CD14-positive monocyte (primary cell): Measurements from ENCODE around the gene RCOR1. TPM values are rescaled to one million over a fixed set of nuclear protein-coding genes. Genes with fewer than 3 reads are reported as not detected.

Experiments
- DNase-seq, 3 donors: peaks; one replicate each; pipeline ENCODE4 v3.0.0-alpha.2; 2011 to 2022
- H2AFZ ChIP-seq: 2 replicates; pipeline ENCODE4 v1.6.0; 2012; ENCODE audit warnings: mild to moderate bottlenecking, low read depth, low read length, inconsistent platforms; ENCODE audit not compliant: insufficient read depth, poor library complexity, severe bottlenecking
- H3K27ac ChIP-seq, 2 donors: 1 replicate in 1 of 2; 2 replicates in 1 of 2; pipeline ENCODE4 v1.5.1; 2012 to 2013; ENCODE audit warnings: low read length in 2 of 2, control low read depth in 1 of 2, inconsistent platforms in 1 of 2, low read depth in 1 of 2, mild to moderate bottlenecking in 1 of 2
- H3K27me3 ChIP-seq, 2 donors: one replicate each; pipeline versions ENCODE4 v1.6.0 to v1.6.1; 2011 to 2013; ENCODE audit warnings: low read length in 2 of 2; ENCODE audit not compliant: control insufficient read depth in 2 of 2, insufficient read depth in 2 of 2
- H3K36me3 ChIP-seq, 2 donors: replicated peaks in 1 of 2; 1 replicate in 1 of 2; 2 replicates in 1 of 2; pipeline versions ENCODE4 v1.5.1 to v1.6.1; 2012 to 2013; ENCODE audit warnings: low read length in 2 of 2, control low read depth in 1 of 2, inconsistent platforms in 1 of 2, mild to moderate bottlenecking in 1 of 2; ENCODE audit not compliant: insufficient read depth in 2 of 2, control insufficient read depth in 1 of 2
- H3K4me1 ChIP-seq, 2 donors: 1 replicate in 1 of 2; 2 replicates in 1 of 2; pipeline versions ENCODE4 v1.5.1 to v1.6.1; 2012 to 2013; ENCODE audit warnings: low read length in 2 of 2, control low read depth in 1 of 2, inconsistent platforms in 1 of 2, mild to moderate bottlenecking in 1 of 2, moderate library complexity in 1 of 2; ENCODE audit not compliant: insufficient read depth in 2 of 2, control insufficient read depth in 1 of 2
- H3K4me2 ChIP-seq: replicated peaks from 2 replicates; pipeline ENCODE3; 2012; ENCODE audit warnings: low read length, moderate library complexity, mild to moderate bottlenecking; ENCODE audit not compliant: poor library complexity, severe bottlenecking; ENCODE audit errors: extremely low read depth
- H3K4me3 ChIP-seq, 3 experiments: fragments of 200-600 bp in 1 of 3; sonication (generic) in 1 of 3; replicated peaks in 1 of 3; 1 replicate in 2 of 3; 2 replicates in 1 of 3; pipeline ENCODE4 v1.5.1; 2011 to 2013; ENCODE audit warnings: low read length in 3 of 3, mild to moderate bottlenecking in 3 of 3, control low read depth in 2 of 3, low read depth in 2 of 3, inconsistent platforms in 1 of 3, moderate library complexity in 1 of 3
- H3K79me2 ChIP-seq: 2 replicates; pipeline ENCODE4 v1.6.0; 2012; ENCODE audit warnings: mild to moderate bottlenecking, control low read depth, inconsistent platforms, low read length, moderate library complexity; ENCODE audit not compliant: insufficient read depth
- H3K9ac ChIP-seq: 2 replicates; pipeline ENCODE4 v1.6.0; 2017; ENCODE audit warnings: low read length, mild to moderate bottlenecking; ENCODE audit not compliant: insufficient read depth, poor library complexity, severe bottlenecking
- H3K9me3 ChIP-seq, 2 donors: replicated peaks in 1 of 2; 1 replicate in 1 of 2; 2 replicates in 1 of 2; pipeline versions ENCODE4 v1.5.1 to v1.6.1; 2012 to 2013; ENCODE audit warnings: low read length in 2 of 2, control low read depth in 1 of 2; ENCODE audit not compliant: control insufficient read depth in 1 of 2, insufficient read depth in 1 of 2
- H4K20me1 ChIP-seq: 2 replicates; pipeline ENCODE4 v1.6.0; 2012; ENCODE audit warnings: mild to moderate bottlenecking, low read length, control low read depth, moderate library complexity; ENCODE audit not compliant: insufficient read depth
- H3K27ac Mint-ChIP-seq, 7 donors: one replicate each; pipeline ENCODE4 v1.8.0; 2020; ENCODE audit warnings: mild to moderate bottlenecking in 7 of 7, mixed read lengths in 7 of 7, moderate library complexity in 6 of 7, inconsistent platforms in 2 of 7
- H3K27me3 Mint-ChIP-seq, 3 donors: one replicate each; pipeline ENCODE4 v1.8.0; 2021 to 2022; ENCODE audit warnings: low read depth in 3 of 3, mild to moderate bottlenecking in 3 of 3, mixed read lengths in 3 of 3, moderate library complexity in 3 of 3, inconsistent platforms in 1 of 3
- H3K36me3 Mint-ChIP-seq, 2 donors: one replicate each; pipeline ENCODE4 v1.8.0; 2020; ENCODE audit warnings: mixed read lengths in 2 of 2, inconsistent platforms in 1 of 2, mild to moderate bottlenecking in 1 of 2
- H3K4me1 Mint-ChIP-seq: one replicate; pipeline ENCODE4 v1.8.0; 2020; ENCODE audit warnings: mild to moderate bottlenecking, mixed read lengths
- H3K4me3 Mint-ChIP-seq, 2 donors: one replicate each; pipeline ENCODE4 v1.8.0; 2020; ENCODE audit warnings: mild to moderate bottlenecking in 2 of 2, mixed read lengths in 2 of 2, moderate library complexity in 1 of 2
- H3K9me3 Mint-ChIP-seq, 7 donors: one replicate each; pipeline ENCODE4 v1.8.0; 2020 to 2022; ENCODE audit warnings: mixed read lengths in 7 of 7, mild to moderate bottlenecking in 6 of 7, moderate library complexity in 6 of 7, inconsistent platforms in 2 of 7
- WGBS: methylation state at CpG from one replicate; pipeline ENCODE4 v1.1.5; 2013; ENCODE audit warnings: missing lambda C conversion rate; ENCODE audit not compliant: insufficient coverage; 5-methylcytosine and 5-hydroxymethylcytosine counted together
- intact Hi-C, 2 donors: fragments of 100-400 bp; cut with micrococcal nuclease; formaldehyde crosslinking; loops; one replicate each; pipeline versions ENCODE4 v1.15.0 to v1.15.1; 2023
- polyA plus RNA-seq, 3 donors: library from polyadenylated mRNA; depleted of rRNA in 1 of 3; unstranded in 2 of 3; stranded (reverse) in 1 of 3; fragments of 300-500 nt in 2 of 3; fragments of >200 nt in 1 of 3; fragmentation: Illumina TruSeq in 2 of 3; gene quantifications; 1 replicate in 2 of 3; 2 replicates in 1 of 3; pipeline ENCODE4 v1.2.3, GENCODE V29; 2012 to 2021
- TF ChIP-seq, protein P1 (sequence below): fragments of 200-600 bp; IDR thresholded peaks from one replicate; pipeline ENCODE4 v1.8.0; 2022; ENCODE audit warnings: antibody characterized with exemption, mild to moderate bottlenecking

RCOR1 gene
- polyA plus RNA-seq, 3 donors, result 2.1 to 36.6 (median 2.3) TPM

DNA sequence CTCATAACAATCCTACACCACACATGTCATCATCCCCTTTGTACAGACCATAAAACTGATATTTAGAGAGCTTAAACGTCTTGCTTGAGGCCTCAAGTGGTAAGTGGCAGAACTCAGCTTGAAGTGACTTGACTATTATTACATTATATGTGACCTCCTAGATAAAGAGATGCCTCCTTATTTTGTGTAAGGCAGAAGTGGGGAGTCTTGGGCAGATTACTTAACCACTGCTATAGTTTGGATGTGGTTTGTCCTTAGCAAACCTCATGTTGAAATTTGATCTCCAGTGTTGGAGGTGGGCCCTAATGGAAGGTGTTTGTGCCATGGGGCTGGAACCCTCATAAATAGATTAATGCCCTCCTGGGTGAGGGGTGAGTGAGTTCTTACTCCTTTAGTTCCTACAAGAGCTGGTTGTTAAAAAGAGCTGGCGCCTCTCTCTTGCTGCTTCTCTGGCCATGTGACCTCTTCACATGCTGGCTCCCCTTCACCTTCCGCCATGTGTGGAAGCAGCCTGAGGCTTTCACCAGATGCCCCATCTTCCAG is 37.4 kb downstream of the RCOR1 start:
- peaks cover 0 to 2% (median 1%) of the 10 kb centered on the region in 3 donors for H3K27me3 Mint-ChIP-seq
- peak overlapping the region in 1 of 2 donors; percentile 78 for H3K27ac ChIP-seq

DNA sequence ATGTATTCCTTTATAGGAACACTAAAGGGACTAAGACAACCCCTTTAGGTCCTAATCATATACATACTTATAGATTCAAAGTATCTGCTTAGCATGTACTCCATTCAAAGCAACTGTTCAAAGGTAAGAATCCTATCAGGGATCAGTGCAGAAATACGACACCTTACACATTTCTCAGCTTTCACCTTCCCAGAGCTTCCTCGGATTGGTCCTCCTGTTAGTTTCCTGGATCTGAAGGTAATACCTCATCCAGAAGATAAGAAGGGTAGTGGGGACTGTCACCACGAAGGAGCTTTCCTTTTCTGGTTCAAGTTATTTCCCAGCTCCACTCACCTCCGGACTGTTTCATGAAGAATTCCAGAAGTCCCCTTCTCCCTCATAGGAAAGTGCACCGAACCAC is 38.0 kb downstream of the RCOR1 start:
- H3K4me1 ChIP-seq, result peaks cover 23 to 27% of the 10 kb centered on the region in 2 donors
- Mint-ChIP-seq H3K27ac (peak overlapping the region; percentile 61 to 93 (median 81)), H3K36me3 (peaks cover 19 to 45% of the 10 kb centered on the region in 2 donors), H3K9me3 (no peaks in the 10 kb centered on the region), H3K4me3 (no peak overlapping the region), H3K27me3 (peaks cover 0 to 2% (median 1%) of the 10 kb centered on the region in 3 donors), H3K4me1 (peaks cover 44% of the 10 kb centered on the region)
- peaks cover 100% of the 10 kb centered on the region for H4K20me1 ChIP-seq
- no peak overlapping the region for H3K9ac ChIP-seq
- H3K79me2 ChIP-seq, result peaks cover 99% of the 10 kb centered on the region
- no peaks in the 10 kb centered on the region for H3K27me3 ChIP-seq
- peaks cover 10 to 34% of the 10 kb centered on the region in 2 donors for H3K36me3 ChIP-seq
- no peak overlapping the region for H2AFZ ChIP-seq
- H3K9me3 ChIP-seq, result no peaks in the 10 kb centered on the region
- H3K27ac ChIP-seq, result peak overlapping the region in 1 of 2 donors; percentile 78
- DNase-seq, result no peak
- no peak overlapping the region for H3K4me3 ChIP-seq
- WGBS, result no CpG with 5 or more reads among the region's 5 CpGs
- intact Hi-C loops, result no loop called here
- TF ChIP-seq, protein P1, sequence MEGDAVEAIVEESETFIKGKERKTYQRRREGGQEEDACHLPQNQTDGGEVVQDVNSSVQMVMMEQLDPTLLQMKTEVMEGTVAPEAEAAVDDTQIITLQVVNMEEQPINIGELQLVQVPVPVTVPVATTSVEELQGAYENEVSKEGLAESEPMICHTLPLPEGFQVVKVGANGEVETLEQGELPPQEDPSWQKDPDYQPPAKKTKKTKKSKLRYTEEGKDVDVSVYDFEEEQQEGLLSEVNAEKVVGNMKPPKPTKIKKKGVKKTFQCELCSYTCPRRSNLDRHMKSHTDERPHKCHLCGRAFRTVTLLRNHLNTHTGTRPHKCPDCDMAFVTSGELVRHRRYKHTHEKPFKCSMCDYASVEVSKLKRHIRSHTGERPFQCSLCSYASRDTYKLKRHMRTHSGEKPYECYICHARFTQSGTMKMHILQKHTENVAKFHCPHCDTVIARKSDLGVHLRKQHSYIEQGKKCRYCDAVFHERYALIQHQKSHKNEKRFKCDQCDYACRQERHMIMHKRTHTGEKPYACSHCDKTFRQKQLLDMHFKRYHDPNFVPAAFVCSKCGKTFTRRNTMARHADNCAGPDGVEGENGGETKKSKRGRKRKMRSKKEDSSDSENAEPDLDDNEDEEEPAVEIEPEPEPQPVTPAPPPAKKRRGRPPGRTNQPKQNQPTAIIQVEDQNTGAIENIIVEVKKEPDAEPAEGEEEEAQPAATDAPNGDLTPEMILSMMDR, result no peak
- H3K4me2 ChIP-seq, result no peak overlapping the region

More for the DNA sequence above, 37.4 kb downstream of the RCOR1 start:
- Histone ChIP-seq H3K27me3 (no peaks in the 10 kb centered on the region), H3K4me2 (peak overlapping the region; percentile 55), H4K20me1 (peaks cover 100% of the 10 kb centered on the region), H2AFZ (no peak overlapping the region), H3K9ac (no peak overlapping the region), H3K9me3 (no peaks in the 10 kb centered on the region), H3K79me2 (peaks cover 99% of the 10 kb centered on the region), H3K36me3 (peaks cover 10 to 34% of the 10 kb centered on the region in 2 donors), H3K4me1 (peaks cover 23 to 27% of the 10 kb centered on the region in 2 donors), H3K4me3 (peak overlapping the region in 1 of 3 experiments; percentile 32)
- no peak overlapping the region for H3K4me3 Mint-ChIP-seq
- H3K4me1 Mint-ChIP-seq, result peaks cover 45% of the 10 kb centered on the region
- H3K9me3 Mint-ChIP-seq, result no peaks in the 10 kb centered on the region
- peak overlapping the region; percentile 80 to 93 (median 81) for H3K27ac Mint-ChIP-seq
- peaks cover 19 to 47% of the 10 kb centered on the region in 2 donors for H3K36me3 Mint-ChIP-seq
- TF ChIP-seq, protein P1, result no peak
- intact Hi-C loops, result no loop called here
- 80% methylated on average over 1 of the region's 3 CpGs for WGBS
- no peak for DNase-seq
